HG03571 (cell line): ENCODE results near the gene AKT1S1.

Experiments
- ATAC-seq: cut with Tn5 transposase; IDR thresholded peaks from one replicate; pipeline ENCODE4 v1.9.1; 2021; ENCODE audit not compliant: unreplicated experiment

The AKT1S1 gene

GRCh38 chr19:49908480-49909420, 31.6 kb upstream of the AKT1S1 start:
- no peak for ATAC-seq

GRCh38 chr19:49907745-49908446, 30.7 kb upstream of the AKT1S1 start:
- no peak for ATAC-seq

GRCh38 chr19:49906879-49907564, 29.9 kb upstream of the AKT1S1 start:
- no peak for ATAC-seq

GRCh38 chr19:49904136-49904535, 27.0 kb upstream of the AKT1S1 start:
- ATAC-seq = no peak

- peak; percentile 44 for ATAC-seq
These were observed 19.9 kb upstream of the AKT1S1 start, which contains the start of gene IL4I1 for GRCh38 chr19:49896863-49897621. Gene IL4I1, minus strand, starts transcription at chr19:49896887. Its CDS starts 727 bp downstream, at chr19:49896160.

- no peak for ATAC-seq
These were observed 18.6 kb upstream of the AKT1S1 start for GRCh38 chr19:49895566-49896297.

- no peak for ATAC-seq
These were observed 17.9 kb upstream of the AKT1S1 start for GRCh38 chr19:49894879-49895565.

- no peak for ATAC-seq
These were observed 17.0 kb upstream of the AKT1S1 start for GRCh38 chr19:49894011-49894664.

GRCh38 chr19:49892716-49893115, 15.6 kb upstream of the AKT1S1 start:
- ATAC-seq = no peak

- no peak for ATAC-seq
These were observed 14.2 kb upstream of the AKT1S1 start for GRCh38 chr19:49891393-49891792.

- no peak for ATAC-seq
These were observed 13.5 kb upstream of the AKT1S1 start for GRCh38 chr19:49890349-49891311.

GRCh38 chr19:49889687-49890348, 12.7 kb upstream of the AKT1S1 start:
- no peak for ATAC-seq

GRCh38 chr19:49889038-49889686, 12.0 kb upstream of the AKT1S1 start:
- no peak for ATAC-seq

- ATAC-seq = no peak
These were observed 11.3 kb upstream of the AKT1S1 start for GRCh38 chr19:49888510-49888824.

- ATAC-seq = no peak
These were observed 10.7 kb upstream of the AKT1S1 start for GRCh38 chr19:49887665-49888509.
